Fibroblast of lung (primary cell): ENCODE data around the gene C1orf74.

Source experiments
- EZH2 ChIP-seq: IDR thresholded peaks from 2 replicates; pipeline ENCODE4 v1.5.1; 2012; ENCODE audit warnings: low read length, control low read depth, mild to moderate bottlenecking; ENCODE audit errors: missing control alignments
- TF ChIP-seq, protein P1 (sequence below), 2 donors: IDR thresholded peaks in 1 of 2; conservative IDR thresholded peaks in 1 of 2; 1 replicate in 1 of 2; 2 replicates in 1 of 2; pipeline ENCODE4 v1.5.1; 2011 to 2012; ENCODE audit warnings: low read length in 2 of 2, control low read depth in 1 of 2, inconsistent platforms in 1 of 2, low read depth in 1 of 2, mild to moderate bottlenecking in 1 of 2

DNA sequence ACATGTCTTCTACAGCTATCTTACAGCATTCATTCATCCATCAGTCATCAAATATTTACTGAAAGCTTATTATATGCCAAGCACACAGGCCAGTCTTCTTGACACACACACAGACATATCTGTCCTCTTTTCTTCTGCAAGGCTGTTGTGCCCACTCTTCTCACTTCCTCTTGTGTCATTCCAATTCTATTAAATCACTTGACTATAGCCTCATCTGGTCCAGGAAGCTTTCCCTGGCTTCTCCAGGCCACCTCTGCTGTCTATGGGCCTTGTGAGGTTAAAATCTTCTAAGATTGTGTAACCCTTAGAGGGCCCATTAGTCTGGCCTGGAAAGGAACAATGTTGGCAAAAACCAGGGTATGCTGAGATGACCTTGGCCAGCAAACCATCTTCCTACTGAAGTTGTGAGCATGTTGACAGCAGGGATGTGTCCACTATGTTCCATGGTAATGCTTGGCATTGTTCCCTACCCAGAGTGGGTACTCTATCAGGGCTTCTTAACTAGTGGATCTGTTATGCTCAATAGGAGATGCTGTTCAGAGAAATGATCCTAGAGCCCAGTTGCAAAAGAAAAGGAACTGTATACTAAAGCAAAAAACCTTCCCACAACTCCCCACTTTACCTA lies 23.2 kb downstream of the C1orf74 start:
- TF ChIP-seq, protein P1, sequence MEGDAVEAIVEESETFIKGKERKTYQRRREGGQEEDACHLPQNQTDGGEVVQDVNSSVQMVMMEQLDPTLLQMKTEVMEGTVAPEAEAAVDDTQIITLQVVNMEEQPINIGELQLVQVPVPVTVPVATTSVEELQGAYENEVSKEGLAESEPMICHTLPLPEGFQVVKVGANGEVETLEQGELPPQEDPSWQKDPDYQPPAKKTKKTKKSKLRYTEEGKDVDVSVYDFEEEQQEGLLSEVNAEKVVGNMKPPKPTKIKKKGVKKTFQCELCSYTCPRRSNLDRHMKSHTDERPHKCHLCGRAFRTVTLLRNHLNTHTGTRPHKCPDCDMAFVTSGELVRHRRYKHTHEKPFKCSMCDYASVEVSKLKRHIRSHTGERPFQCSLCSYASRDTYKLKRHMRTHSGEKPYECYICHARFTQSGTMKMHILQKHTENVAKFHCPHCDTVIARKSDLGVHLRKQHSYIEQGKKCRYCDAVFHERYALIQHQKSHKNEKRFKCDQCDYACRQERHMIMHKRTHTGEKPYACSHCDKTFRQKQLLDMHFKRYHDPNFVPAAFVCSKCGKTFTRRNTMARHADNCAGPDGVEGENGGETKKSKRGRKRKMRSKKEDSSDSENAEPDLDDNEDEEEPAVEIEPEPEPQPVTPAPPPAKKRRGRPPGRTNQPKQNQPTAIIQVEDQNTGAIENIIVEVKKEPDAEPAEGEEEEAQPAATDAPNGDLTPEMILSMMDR (conservative IDR thresholded peaks at IDR 0.05 in 1 of 2, IDR thresholded peaks at IDR 0.05 in 1 of 2; ENCODE audit: low read depth in 1 of 2, low read length in 2 of 2): no peak
- TF ChIP-seq EZH2: no peak
